ENCODE measurements around the gene POLN.

The POLN gene

DNA sequence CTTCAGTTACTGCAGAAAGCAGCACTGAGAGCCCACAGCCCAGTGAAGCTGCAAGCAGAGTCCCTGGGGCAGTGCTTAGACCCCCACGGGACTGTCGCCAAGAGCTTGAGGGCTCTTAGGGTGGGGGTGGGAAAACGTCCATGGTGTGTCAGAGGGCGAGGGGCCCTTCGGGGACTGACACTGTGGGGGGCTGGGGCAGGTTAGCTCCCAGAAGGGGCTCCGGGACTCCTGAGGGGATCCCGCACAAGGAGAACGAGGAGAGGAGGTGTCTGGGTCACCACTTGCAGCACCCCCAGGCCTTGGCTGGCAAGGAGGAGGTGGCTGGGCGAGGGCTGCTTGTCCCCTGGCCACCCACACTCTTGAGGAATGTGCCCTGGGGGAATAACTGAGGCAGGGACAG is 162.0 kb downstream of the POLN start:
- TF ChIP-seq ZNF565 (CRISPR knock-in tag; conservative IDR thresholded peaks at IDR 0.05; ENCODE audit: low read depth) = no peak
- TF ChIP-seq PPARA (CRISPR knock-in tag; IDR thresholded peaks at IDR 0.05; ENCODE audit: borderline replicate concordance) = no peak
- TF ChIP-seq SNAI2 (CRISPR knock-in tag; IDR thresholded peaks at IDR 0.05) = no peak
- TF ChIP-seq ZNF8 (CRISPR knock-in tag; IDR thresholded peaks at IDR 0.05) = no peak
- TF ChIP-seq, protein P1, sequence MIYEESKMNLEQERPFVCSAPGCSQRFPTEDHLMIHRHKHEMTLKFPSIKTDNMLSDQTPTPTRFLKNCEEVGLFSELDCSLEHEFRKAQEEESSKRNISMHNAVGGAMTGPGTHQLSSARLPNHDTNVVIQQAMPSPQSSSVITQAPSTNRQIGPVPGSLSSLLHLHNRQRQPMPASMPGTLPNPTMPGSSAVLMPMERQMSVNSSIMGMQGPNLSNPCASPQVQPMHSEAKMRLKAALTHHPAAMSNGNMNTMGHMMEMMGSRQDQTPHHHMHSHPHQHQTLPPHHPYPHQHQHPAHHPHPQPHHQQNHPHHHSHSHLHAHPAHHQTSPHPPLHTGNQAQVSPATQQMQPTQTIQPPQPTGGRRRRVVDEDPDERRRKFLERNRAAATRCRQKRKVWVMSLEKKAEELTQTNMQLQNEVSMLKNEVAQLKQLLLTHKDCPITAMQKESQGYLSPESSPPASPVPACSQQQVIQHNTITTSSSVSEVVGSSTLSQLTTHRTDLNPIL (CRISPR knock-in tag; IDR thresholded peaks at IDR 0.05; ENCODE audit: low read depth) = no peak
- no peak for TF ChIP-seq ZC3H10 (CRISPR knock-in tag; IDR thresholded peaks at IDR 0.05)
- TF ChIP-seq, protein P2, sequence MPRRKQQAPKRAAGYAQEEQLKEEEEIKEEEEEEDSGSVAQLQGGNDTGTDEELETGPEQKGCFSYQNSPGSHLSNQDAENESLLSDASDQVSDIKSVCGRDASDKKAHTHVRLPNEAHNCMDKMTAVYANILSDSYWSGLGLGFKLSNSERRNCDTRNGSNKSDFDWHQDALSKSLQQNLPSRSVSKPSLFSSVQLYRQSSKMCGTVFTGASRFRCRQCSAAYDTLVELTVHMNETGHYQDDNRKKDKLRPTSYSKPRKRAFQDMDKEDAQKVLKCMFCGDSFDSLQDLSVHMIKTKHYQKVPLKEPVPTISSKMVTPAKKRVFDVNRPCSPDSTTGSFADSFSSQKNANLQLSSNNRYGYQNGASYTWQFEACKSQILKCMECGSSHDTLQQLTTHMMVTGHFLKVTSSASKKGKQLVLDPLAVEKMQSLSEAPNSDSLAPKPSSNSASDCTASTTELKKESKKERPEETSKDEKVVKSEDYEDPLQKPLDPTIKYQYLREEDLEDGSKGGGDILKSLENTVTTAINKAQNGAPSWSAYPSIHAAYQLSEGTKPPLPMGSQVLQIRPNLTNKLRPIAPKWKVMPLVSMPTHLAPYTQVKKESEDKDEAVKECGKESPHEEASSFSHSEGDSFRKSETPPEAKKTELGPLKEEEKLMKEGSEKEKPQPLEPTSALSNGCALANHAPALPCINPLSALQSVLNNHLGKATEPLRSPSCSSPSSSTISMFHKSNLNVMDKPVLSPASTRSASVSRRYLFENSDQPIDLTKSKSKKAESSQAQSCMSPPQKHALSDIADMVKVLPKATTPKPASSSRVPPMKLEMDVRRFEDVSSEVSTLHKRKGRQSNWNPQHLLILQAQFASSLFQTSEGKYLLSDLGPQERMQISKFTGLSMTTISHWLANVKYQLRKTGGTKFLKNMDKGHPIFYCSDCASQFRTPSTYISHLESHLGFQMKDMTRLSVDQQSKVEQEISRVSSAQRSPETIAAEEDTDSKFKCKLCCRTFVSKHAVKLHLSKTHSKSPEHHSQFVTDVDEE (CRISPR knock-in tag; IDR thresholded peaks at IDR 0.05) = no peak
- no peak for TF ChIP-seq ISL1 (CRISPR knock-in tag; IDR thresholded peaks at IDR 0.05)
- no peak for TF ChIP-seq ZFP3 (CRISPR knock-in tag; IDR thresholded peaks at IDR 0.05)
- TF ChIP-seq TOX (CRISPR knock-in tag; IDR thresholded peaks at IDR 0.05; ENCODE audit: borderline replicate concordance) = no peak
- TF ChIP-seq GLIS3 (CRISPR knock-in tag; IDR thresholded peaks at IDR 0.05) = no peak
- TF ChIP-seq, protein P3, sequence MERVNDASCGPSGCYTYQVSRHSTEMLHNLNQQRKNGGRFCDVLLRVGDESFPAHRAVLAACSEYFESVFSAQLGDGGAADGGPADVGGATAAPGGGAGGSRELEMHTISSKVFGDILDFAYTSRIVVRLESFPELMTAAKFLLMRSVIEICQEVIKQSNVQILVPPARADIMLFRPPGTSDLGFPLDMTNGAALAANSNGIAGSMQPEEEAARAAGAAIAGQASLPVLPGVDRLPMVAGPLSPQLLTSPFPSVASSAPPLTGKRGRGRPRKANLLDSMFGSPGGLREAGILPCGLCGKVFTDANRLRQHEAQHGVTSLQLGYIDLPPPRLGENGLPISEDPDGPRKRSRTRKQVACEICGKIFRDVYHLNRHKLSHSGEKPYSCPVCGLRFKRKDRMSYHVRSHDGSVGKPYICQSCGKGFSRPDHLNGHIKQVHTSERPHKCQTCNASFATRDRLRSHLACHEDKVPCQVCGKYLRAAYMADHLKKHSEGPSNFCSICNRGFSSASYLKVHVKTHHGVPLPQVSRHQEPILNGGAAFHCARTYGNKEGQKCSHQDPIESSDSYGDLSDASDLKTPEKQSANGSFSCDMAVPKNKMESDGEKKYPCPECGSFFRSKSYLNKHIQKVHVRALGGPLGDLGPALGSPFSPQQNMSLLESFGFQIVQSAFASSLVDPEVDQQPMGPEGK (CRISPR knock-in tag; IDR thresholded peaks at IDR 0.05; ENCODE audit: borderline replicate concordance) = no peak
- TF ChIP-seq, protein P4, sequence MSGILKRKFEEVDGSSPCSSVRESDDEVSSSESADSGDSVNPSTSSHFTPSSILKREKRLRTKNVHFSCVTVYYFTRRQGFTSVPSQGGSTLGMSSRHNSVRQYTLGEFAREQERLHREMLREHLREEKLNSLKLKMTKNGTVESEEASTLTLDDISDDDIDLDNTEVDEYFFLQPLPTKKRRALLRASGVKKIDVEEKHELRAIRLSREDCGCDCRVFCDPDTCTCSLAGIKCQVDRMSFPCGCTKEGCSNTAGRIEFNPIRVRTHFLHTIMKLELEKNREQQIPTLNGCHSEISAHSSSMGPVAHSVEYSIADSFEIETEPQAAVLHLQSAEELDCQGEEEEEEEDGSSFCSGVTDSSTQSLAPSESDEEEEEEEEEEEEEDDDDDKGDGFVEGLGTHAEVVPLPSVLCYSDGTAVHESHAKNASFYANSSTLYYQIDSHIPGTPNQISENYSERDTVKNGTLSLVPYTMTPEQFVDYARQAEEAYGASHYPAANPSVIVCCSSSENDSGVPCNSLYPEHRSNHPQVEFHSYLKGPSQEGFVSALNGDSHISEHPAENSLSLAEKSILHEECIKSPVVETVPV (CRISPR knock-in tag; IDR thresholded peaks at IDR 0.05) = no peak
- TF ChIP-seq CSDC2 (CRISPR knock-in tag; IDR thresholded peaks at IDR 0.05) = no peak
- TF ChIP-seq ZNF70 (CRISPR knock-in tag; IDR thresholded peaks at IDR 0.05) = no peak
- no peak for TF ChIP-seq RARB (CRISPR knock-in tag; IDR thresholded peaks at IDR 0.05)
- TF ChIP-seq OSR1 (CRISPR knock-in tag; IDR thresholded peaks at IDR 0.05) = no peak
- no peak for TF ChIP-seq ZFP30 (CRISPR knock-in tag; IDR thresholded peaks at IDR 0.05)
- no peak for TF ChIP-seq BACH2 (CRISPR knock-in tag; IDR thresholded peaks at IDR 0.05; ENCODE audit: borderline replicate concordance)
- ATAC-seq = no peak

DNA sequence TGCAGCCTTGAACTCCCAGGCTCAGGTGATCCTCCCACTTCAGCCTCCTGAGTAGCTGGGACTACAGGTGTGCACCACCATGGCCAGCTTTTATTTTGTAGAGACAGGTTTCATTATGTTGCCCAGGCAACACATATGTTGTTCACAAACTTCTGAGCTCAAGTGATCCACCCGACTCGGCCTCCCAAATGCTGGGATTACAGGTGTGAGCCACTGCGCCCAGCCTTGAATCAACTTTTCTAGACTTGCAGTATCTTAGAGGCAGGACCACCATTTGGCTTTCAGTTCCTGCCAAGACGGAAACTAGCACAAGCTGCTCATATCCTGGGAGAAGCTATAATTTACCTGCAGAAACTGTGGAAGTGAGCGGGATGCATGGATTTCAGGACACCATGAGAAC is 162.9 kb downstream of the POLN start:
- no peak for ATAC-seq
- TF ChIP-seq, protein P3 (CRISPR knock-in tag; IDR thresholded peaks at IDR 0.05; ENCODE audit: borderline replicate concordance) = no peak
- TF ChIP-seq ZC3H10 (CRISPR knock-in tag; IDR thresholded peaks at IDR 0.05) (no peak), TOX (CRISPR knock-in tag; IDR thresholded peaks at IDR 0.05; ENCODE audit: borderline replicate concordance) (no peak), ZNF565 (CRISPR knock-in tag; conservative IDR thresholded peaks at IDR 0.05; ENCODE audit: low read depth) (no peak), ISL1 (CRISPR knock-in tag; IDR thresholded peaks at IDR 0.05) (no peak), BACH2 (CRISPR knock-in tag; IDR thresholded peaks at IDR 0.05; ENCODE audit: borderline replicate concordance) (no peak)

DNA sequence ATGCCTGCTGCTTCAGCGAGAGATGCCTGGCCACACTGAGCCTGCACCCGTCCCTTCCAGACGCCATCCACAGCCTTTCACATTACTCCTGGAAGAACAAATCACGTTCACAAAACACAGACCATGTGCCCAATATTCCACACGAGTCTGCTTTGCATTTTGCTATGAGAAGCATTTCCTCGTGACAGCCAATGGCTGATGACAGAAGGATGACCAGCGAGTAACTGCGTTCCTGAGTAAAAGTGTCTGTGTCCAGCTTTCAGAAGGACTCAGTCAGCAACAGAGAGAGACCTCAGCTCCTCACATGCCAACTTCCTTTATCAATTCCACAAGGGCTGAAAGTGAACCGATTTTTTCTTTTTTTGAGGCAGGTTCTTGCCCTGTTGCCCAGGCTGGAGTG is 163.3 kb downstream of the POLN start:
- TF ChIP-seq ESRRG (CRISPR knock-in tag; IDR thresholded peaks at IDR 0.05) = no peak
- no peak for TF ChIP-seq ZFP30 (CRISPR knock-in tag; IDR thresholded peaks at IDR 0.05)
- TF ChIP-seq, protein P5, sequence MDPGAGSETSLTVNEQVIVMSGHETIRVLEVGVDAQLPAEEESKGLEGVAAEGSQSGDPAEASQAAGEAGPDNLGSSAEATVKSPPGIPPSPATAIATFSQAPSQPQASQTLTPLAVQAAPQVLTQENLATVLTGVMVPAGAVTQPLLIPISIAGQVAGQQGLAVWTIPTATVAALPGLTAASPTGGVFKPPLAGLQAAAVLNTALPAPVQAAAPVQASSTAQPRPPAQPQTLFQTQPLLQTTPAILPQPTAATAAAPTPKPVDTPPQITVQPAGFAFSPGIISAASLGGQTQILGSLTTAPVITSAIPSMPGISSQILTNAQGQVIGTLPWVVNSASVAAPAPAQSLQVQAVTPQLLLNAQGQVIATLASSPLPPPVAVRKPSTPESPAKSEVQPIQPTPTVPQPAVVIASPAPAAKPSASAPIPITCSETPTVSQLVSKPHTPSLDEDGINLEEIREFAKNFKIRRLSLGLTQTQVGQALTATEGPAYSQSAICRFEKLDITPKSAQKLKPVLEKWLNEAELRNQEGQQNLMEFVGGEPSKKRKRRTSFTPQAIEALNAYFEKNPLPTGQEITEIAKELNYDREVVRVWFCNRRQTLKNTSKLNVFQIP (CRISPR knock-in tag; IDR thresholded peaks at IDR 0.05; ENCODE audit: borderline replicate concordance, low read depth) = no peak
- no peak for TF ChIP-seq PPARA (CRISPR knock-in tag; IDR thresholded peaks at IDR 0.05; ENCODE audit: borderline replicate concordance)
- TF ChIP-seq ARNTL (CRISPR knock-in tag; IDR thresholded peaks at IDR 0.05; ENCODE audit: borderline replicate concordance, low read depth) = no peak
- TF ChIP-seq ZNF70 (CRISPR knock-in tag; IDR thresholded peaks at IDR 0.05) = no peak
- TF ChIP-seq, protein P2 (CRISPR knock-in tag; IDR thresholded peaks at IDR 0.05) = no peak
- TF ChIP-seq, protein P4 (CRISPR knock-in tag; IDR thresholded peaks at IDR 0.05) = no peak
- TF ChIP-seq CSDC2 (CRISPR knock-in tag; IDR thresholded peaks at IDR 0.05) = no peak

More for the DNA sequence above, 163.3 kb downstream of the POLN start:
- no peak for ATAC-seq

Measured in SK-N-SH treated with all-trans-retinoic acid at 6 μM for 48 hours (cell line).